SH-SY5Y (cell line): ENCODE data around the gene AKIRIN2.

Source experiments
- GATA2 ChIP-seq: IDR thresholded peaks from 2 replicates; pipeline ENCODE4 v1.6.1; 2011; ENCODE audit warnings: mild to moderate bottlenecking, low read depth, low read length
- GATA3 ChIP-seq: IDR thresholded peaks from 2 replicates; pipeline ENCODE4 v1.6.1; 2011; ENCODE audit warnings: low read depth, mild to moderate bottlenecking, low read length, moderate library complexity

DNA sequence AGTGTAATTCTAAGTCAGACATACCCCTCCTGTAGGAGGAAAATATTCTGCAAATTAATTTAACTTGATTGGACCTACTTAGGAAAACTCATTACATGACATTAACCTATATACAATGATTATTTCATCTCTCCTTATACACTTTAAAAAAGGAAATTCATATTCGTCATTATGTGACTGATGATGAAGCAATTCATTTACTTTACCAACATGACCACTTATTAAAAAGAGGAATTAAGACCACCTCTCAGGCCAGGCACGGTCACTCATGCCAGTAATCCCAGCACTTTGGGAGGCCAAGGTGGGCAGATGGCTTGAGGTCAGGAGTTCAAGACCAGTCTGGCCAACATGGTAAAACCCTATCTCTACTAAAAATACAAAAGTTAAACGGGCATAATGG is 11.6 kb downstream of the AKIRIN2 start:
- TF ChIP-seq GATA2: no peak
- no peak for TF ChIP-seq GATA3
